ENCODE data around the gene TOMM40. TPM values are rescaled to one million over a fixed set of nuclear protein-coding genes. Genes with fewer than 3 reads are reported as not detected.

Gene TOMM40
- total and polyA plus RNA-seq, 2 of the 13 experiments (the other 11 are each of a cell fraction or from before 2014, with no cell fraction given) = 72.0 to 110 TPM

DNA sequence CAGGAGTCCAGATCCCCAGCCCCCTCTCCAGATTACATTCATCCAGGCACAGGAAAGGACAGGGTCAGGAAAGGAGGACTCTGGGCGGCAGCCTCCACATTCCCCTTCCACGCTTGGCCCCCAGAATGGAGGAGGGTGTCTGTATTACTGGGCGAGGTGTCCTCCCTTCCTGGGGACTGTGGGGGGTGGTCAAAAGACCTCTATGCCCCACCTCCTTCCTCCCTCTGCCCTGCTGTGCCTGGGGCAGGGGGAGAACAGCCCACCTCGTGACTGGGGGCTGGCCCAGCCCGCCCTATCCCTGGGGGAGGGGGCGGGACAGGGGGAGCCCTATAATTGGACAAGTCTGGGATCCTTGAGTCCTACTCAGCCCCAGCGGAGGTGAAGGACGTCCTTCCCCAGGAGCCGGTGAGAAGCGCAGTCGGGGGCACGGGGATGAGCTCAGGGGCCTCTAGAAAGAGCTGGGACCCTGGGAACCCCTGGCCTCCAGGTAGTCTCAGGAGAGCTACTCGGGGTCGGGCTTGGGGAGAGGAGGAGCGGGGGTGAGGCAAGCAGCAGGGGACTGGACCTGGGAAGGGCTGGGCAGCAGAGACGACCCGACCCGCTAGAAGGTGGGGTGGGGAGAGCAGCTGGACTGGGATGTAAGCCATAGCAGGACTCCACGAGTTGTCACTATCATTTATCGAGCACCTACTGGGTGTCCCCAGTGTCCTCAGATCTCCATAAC is 14.5 kb downstream of the TOMM40 start, which contains the start of gene APOE (continued):
- TF ChIP-seq, protein P1, sequence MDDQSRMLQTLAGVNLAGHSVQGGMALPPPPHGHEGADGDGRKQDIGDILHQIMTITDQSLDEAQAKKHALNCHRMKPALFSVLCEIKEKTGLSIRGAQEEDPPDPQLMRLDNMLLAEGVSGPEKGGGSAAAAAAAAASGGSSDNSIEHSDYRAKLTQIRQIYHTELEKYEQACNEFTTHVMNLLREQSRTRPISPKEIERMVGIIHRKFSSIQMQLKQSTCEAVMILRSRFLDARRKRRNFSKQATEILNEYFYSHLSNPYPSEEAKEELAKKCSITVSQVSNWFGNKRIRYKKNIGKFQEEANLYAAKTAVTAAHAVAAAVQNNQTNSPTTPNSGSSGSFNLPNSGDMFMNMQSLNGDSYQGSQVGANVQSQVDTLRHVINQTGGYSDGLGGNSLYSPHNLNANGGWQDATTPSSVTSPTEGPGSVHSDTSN (CRISPR knock-in tag; IDR thresholded peaks at IDR 0.05; ENCODE audit: borderline replicate concordance) = no peak
- peak in 1 of 2 experiments; percentile 45; a peak in 1 of 4 replicates for TF ChIP-seq EP300 (IDR thresholded peaks at IDR 0.05; ENCODE audit: low read depth in 2 of 2, low read length in 2 of 2)
- no peak; the same call in 1 of the 2 replicates for TF ChIP-seq EP300 (CRISPR knock-in tag; IDR thresholded peaks at IDR 0.05; ENCODE audit: borderline replicate concordance)
- TF ChIP-seq, protein P2, sequence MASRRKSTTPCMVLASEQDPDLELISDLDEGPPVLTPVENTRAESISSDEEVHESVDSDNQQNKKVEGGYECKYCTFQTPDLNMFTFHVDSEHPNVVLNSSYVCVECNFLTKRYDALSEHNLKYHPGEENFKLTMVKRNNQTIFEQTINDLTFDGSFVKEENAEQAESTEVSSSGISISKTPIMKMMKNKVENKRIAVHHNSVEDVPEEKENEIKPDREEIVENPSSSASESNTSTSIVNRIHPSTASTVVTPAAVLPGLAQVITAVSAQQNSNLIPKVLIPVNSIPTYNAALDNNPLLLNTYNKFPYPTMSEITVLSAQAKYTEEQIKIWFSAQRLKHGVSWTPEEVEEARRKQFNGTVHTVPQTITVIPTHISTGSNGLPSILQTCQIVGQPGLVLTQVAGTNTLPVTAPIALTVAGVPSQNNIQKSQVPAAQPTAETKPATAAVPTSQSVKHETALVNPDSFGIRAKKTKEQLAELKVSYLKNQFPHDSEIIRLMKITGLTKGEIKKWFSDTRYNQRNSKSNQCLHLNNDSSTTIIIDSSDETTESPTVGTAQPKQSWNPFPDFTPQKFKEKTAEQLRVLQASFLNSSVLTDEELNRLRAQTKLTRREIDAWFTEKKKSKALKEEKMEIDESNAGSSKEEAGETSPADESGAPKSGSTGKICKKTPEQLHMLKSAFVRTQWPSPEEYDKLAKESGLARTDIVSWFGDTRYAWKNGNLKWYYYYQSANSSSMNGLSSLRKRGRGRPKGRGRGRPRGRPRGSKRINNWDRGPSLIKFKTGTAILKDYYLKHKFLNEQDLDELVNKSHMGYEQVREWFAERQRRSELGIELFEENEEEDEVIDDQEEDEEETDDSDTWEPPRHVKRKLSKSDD (CRISPR knock-in tag; IDR thresholded peaks at IDR 0.05; ENCODE audit: low read depth) = no peak
- peak; percentile 75; the same call in 1 of the 2 replicates for TF ChIP-seq ZNF329 (CRISPR knock-in tag; IDR thresholded peaks at IDR 0.05; ENCODE audit: low read depth)
- TF ChIP-seq ZNF10 (CRISPR knock-in tag; IDR thresholded peaks at IDR 0.05; ENCODE audit: borderline replicate concordance, low read depth) = no peak
- peak; percentile 63; the same call in 1 of the 2 replicates for TF ChIP-seq DPF2 (CRISPR knock-in tag; IDR thresholded peaks at IDR 0.05; ENCODE audit: borderline replicate concordance, low read depth)
- TF ChIP-seq ZNF605 (CRISPR knock-in tag; IDR thresholded peaks at IDR 0.05) = no peak
- peak; percentile 13; the same call in 1 of the 2 replicates for TF ChIP-seq HOXA3 (CRISPR knock-in tag; IDR thresholded peaks at IDR 0.05)
- TF ChIP-seq, protein P3, sequence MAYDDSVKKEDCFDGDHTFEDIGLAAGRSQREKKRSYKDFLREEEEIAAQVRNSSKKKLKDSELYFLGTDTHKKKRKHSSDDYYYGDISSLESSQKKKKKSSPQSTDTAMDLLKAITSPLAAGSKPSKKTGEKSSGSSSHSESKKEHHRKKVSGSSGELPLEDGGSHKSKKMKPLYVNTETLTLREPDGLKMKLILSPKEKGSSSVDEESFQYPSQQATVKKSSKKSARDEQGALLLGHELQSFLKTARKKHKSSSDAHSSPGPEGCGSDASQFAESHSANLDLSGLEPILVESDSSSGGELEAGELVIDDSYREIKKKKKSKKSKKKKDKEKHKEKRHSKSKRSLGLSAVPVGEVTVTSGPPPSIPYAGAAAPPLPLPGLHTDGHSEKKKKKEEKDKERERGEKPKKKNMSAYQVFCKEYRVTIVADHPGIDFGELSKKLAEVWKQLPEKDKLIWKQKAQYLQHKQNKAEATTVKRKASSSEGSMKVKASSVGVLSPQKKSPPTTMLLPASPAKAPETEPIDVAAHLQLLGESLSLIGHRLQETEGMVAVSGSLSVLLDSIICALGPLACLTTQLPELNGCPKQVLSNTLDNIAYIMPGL (CRISPR knock-in tag; IDR thresholded peaks at IDR 0.05; ENCODE audit: borderline replicate concordance in 1 of 2, low read depth in 1 of 2) = peak; percentile 23 to 50; a peak in 2 of 4 replicates

All from HepG2 (cell line).